WTC11 (cell line): Measurements from ENCODE around the gene CCDC154. TPM values are rescaled to one million over a fixed set of nuclear protein-coding genes. Genes with fewer than 3 reads are reported as not detected.
A peak's percentile ranks its signal among the peaks of the same experiment; 100 is the strongest.

Source experiments
- ATAC-seq: fragments of 200-7000 bp; cut with Tn5 transposase; 2 replicates; pipeline ENCODE4 v1.10.0; 2021; ENCODE audit warnings: mild to moderate bottlenecking, moderate library complexity
- CTCF ChIA-PET: fragments of 300-600 bp; sonication (Branson Sonifier 250); formaldehyde crosslinking; loops from one replicate; lab custom pipeline; 2021; ENCODE audit warnings: antibody characterized with exemption; lab: Charles Lee
- POLR2A ChIA-PET: fragments of 350-600 bp; sonication (Branson Sonifier 250); formaldehyde crosslinking; loops from one replicate; lab custom pipeline; 2021; ENCODE audit warnings: antibody characterized with exemption; lab: Charles Lee
- DNase-seq: peaks from one replicate; pipeline ENCODE4 v3.0.0; 2021; ENCODE audit warnings: low spot score
- H3K27ac Mint-ChIP-seq: 2 replicates; pipeline ENCODE4 v1.8.0; 2021; ENCODE audit warnings: mixed read lengths
- H3K27me3 Mint-ChIP-seq: 2 replicates; pipeline ENCODE4 v1.8.0; 2021; ENCODE audit warnings: low read depth, mild to moderate bottlenecking, moderate library complexity, mixed read lengths
- H3K36me3 Mint-ChIP-seq: 2 replicates; pipeline ENCODE4 v1.8.0; 2021; ENCODE audit warnings: mixed read lengths
- H3K4me1 Mint-ChIP-seq: 2 replicates; pipeline ENCODE4 v1.8.0; 2022; ENCODE audit warnings: mixed read lengths
- H3K4me3 Mint-ChIP-seq: 2 replicates; pipeline ENCODE4 v1.8.0; 2021; ENCODE audit warnings: mild to moderate bottlenecking, moderate library complexity, mixed read lengths
- H3K9me3 Mint-ChIP-seq: 2 replicates; pipeline ENCODE4 v1.8.0; 2021; ENCODE audit warnings: mixed read lengths
- AFF4 ChIP-seq: sonication (generic); formaldehyde crosslinking; IDR thresholded peaks from 2 replicates; pipeline ENCODE4 v1.8.1; 2023; ENCODE audit warnings: mild to moderate bottlenecking, missing genetic modification reagents, borderline replicate concordance
- ATF6 ChIP-seq: sonication (generic); formaldehyde crosslinking; IDR thresholded peaks from 2 replicates; pipeline ENCODE4 v1.8.1; 2023; ENCODE audit warnings: mild to moderate bottlenecking, missing genetic modification reagents
- CREB1 ChIP-seq: sonication (generic); formaldehyde crosslinking; IDR thresholded peaks from 2 replicates; pipeline ENCODE4 v1.8.0; 2023; ENCODE audit warnings: mild to moderate bottlenecking, missing genetic modification reagents
- E2F5 ChIP-seq: sonication (generic); formaldehyde crosslinking; IDR thresholded peaks from 2 replicates; pipeline ENCODE4 v1.8.1; 2022; ENCODE audit warnings: mild to moderate bottlenecking, moderate library complexity, missing genetic modification reagents
- ESRRA ChIP-seq: sonication (generic); formaldehyde crosslinking; IDR thresholded peaks from 2 replicates; pipeline ENCODE4 v1.8.1; 2022; ENCODE audit warnings: mild to moderate bottlenecking, missing genetic modification reagents, borderline replicate concordance
- FOXP1 ChIP-seq: sonication (generic); formaldehyde crosslinking; IDR thresholded peaks from 2 replicates; pipeline ENCODE4 v1.8.0; 2022; ENCODE audit warnings: missing genetic modification reagents, mild to moderate bottlenecking, moderate library complexity, borderline replicate concordance
- IRF2 ChIP-seq: sonication (generic); formaldehyde crosslinking; IDR thresholded peaks from 2 replicates; pipeline ENCODE4 v1.8.0; 2022; ENCODE audit warnings: low read depth, missing genetic modification reagents, borderline replicate concordance
- JUN ChIP-seq: sonication (generic); formaldehyde crosslinking; IDR thresholded peaks from 2 replicates; pipeline ENCODE4 v1.8.0; 2023; ENCODE audit warnings: mild to moderate bottlenecking, missing genetic modification reagents
- NFYB ChIP-seq: sonication (generic); formaldehyde crosslinking; conservative IDR thresholded peaks from 2 replicates; pipeline ENCODE4 v1.8.0; 2022; ENCODE audit warnings: low read depth, missing genetic modification reagents
- PRRX2 ChIP-seq: fragments of 250-450 bp; sonication (Bioruptor Pico); IDR thresholded peaks from 2 replicates; pipeline ENCODE4 v1.8.0; 2021; ENCODE audit warnings: mild to moderate bottlenecking
- STAT6 ChIP-seq: sonication (generic); formaldehyde crosslinking; conservative IDR thresholded peaks from 2 replicates; pipeline ENCODE4 v1.8.1; 2023; ENCODE audit warnings: mild to moderate bottlenecking, low read depth, missing genetic modification reagents, moderate library complexity
- ZBTB43 ChIP-seq: sonication (generic); formaldehyde crosslinking; IDR thresholded peaks from 2 replicates; pipeline ENCODE4 v1.8.1; 2023; ENCODE audit warnings: mild to moderate bottlenecking, missing genetic modification reagents
- ZMAT4 ChIP-seq: fragments of 250-450 bp; sonication (Bioruptor Pico); IDR thresholded peaks from 2 replicates; pipeline ENCODE4 v1.9.0; 2021; ENCODE audit warnings: mild to moderate bottlenecking
- ZNF121 ChIP-seq: sonication (generic); formaldehyde crosslinking; IDR thresholded peaks from 2 replicates; pipeline ENCODE4 v1.8.0; 2023; ENCODE audit warnings: missing genetic modification reagents
- ZNF219 ChIP-seq: sonication (generic); formaldehyde crosslinking; IDR thresholded peaks from 2 replicates; pipeline ENCODE4 v1.8.0; 2023; ENCODE audit warnings: missing genetic modification reagents, mild to moderate bottlenecking, borderline replicate concordance
- ZNF232 ChIP-seq: sonication (generic); formaldehyde crosslinking; IDR thresholded peaks from 2 replicates; pipeline ENCODE4 v1.8.0; 2022; ENCODE audit warnings: mild to moderate bottlenecking, missing genetic modification reagents
- total RNA-seq: library from RNA; stranded (reverse); gene quantifications from 3 replicates; pipeline ENCODE4 v1.2.3, GENCODE V29; 2021
- TF ChIP-seq, protein P1 (sequence below): sonication (generic); formaldehyde crosslinking; IDR thresholded peaks from 2 replicates; pipeline ENCODE4 v1.8.1; 2022; ENCODE audit warnings: low read depth, missing genetic modification reagents, borderline replicate concordance
- TF ChIP-seq, protein P2 (sequence below): sonication (generic); formaldehyde crosslinking; IDR thresholded peaks from 2 replicates; pipeline ENCODE4 v1.8.0; 2022; ENCODE audit warnings: mild to moderate bottlenecking, missing genetic modification reagents
- TF ChIP-seq, protein P3 (sequence below): fragments of 250-450 bp; sonication (Bioruptor Pico); IDR thresholded peaks from 2 replicates; pipeline ENCODE4 v1.9.0; 2021; ENCODE audit warnings: moderate library complexity, mild to moderate bottlenecking, inconsistent platforms, borderline replicate concordance

CCDC154 gene
- total RNA-seq, 1 experiment from 2014 or later: 0.46 TPM

- ChIA-PET POLR2A (no interaction called here), CTCF (interaction anchor here (1.2 kb wide), 1 partner anchor 51 kb away, joined by 3 read pairs; no protein-coding TSS in a partner anchor)
- TF ChIP-seq AFF4: no peak
- TF ChIP-seq, protein P1, sequence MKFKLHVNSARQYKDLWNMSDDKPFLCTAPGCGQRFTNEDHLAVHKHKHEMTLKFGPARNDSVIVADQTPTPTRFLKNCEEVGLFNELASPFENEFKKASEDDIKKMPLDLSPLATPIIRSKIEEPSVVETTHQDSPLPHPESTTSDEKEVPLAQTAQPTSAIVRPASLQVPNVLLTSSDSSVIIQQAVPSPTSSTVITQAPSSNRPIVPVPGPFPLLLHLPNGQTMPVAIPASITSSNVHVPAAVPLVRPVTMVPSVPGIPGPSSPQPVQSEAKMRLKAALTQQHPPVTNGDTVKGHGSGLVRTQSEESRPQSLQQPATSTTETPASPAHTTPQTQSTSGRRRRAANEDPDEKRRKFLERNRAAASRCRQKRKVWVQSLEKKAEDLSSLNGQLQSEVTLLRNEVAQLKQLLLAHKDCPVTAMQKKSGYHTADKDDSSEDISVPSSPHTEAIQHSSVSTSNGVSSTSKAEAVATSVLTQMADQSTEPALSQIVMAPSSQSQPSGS (CRISPR knock-in tag): no peak
- no peak for TF ChIP-seq NFYB (CRISPR knock-in tag)
- no peak for TF ChIP-seq FOXP1 (CRISPR knock-in tag)
- no peak for TF ChIP-seq ATF6 (CRISPR knock-in tag)
- no peak for TF ChIP-seq E2F5 (CRISPR knock-in tag)
- TF ChIP-seq ZNF232 (CRISPR knock-in tag): no peak
- TF ChIP-seq JUN (CRISPR knock-in tag): no peak
- no peak for TF ChIP-seq STAT6 (CRISPR knock-in tag)
- TF ChIP-seq ZBTB43 (CRISPR knock-in tag): no peak
- no peak for TF ChIP-seq ZNF121 (CRISPR knock-in tag)
- no peak for TF ChIP-seq ZMAT4
- TF ChIP-seq, protein P2, sequence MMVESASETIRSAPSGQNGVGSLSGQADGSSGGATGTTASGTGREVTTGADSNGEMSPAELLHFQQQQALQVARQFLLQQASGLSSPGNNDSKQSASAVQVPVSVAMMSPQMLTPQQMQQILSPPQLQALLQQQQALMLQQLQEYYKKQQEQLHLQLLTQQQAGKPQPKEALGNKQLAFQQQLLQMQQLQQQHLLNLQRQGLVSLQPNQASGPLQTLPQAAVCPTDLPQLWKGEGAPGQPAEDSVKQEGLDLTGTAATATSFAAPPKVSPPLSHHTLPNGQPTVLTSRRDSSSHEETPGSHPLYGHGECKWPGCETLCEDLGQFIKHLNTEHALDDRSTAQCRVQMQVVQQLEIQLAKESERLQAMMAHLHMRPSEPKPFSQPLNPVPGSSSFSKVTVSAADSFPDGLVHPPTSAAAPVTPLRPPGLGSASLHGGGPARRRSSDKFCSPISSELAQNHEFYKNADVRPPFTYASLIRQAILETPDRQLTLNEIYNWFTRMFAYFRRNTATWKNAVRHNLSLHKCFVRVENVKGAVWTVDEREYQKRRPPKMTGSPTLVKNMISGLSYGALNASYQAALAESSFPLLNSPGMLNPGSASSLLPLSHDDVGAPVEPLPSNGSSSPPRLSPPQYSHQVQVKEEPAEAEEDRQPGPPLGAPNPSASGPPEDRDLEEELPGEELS (CRISPR knock-in tag): no peak
- TF ChIP-seq PRRX2: no peak
- TF ChIP-seq ESRRA: no peak
- TF ChIP-seq ZNF219 (CRISPR knock-in tag): no peak
- TF ChIP-seq, protein P3, sequence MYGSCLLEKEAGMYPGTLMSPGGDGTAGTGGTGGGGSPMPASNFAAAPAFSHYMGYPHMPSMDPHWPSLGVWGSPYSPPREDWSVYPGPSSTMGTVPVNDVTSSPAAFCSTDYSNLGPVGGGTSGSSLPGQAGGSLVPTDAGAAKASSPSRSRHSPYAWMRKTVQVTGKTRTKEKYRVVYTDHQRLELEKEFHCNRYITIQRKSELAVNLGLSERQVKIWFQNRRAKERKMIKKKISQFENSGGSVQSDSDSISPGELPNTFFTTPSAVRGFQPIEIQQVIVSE (CRISPR knock-in tag): no peak
- TF ChIP-seq CREB1 (CRISPR knock-in tag): no peak
- TF ChIP-seq IRF2 (CRISPR knock-in tag): no peak
- no peaks in the 10 kb centered on the region; the same call in 1 of the 2 replicates for H3K27me3 Mint-ChIP-seq
- H3K9me3 Mint-ChIP-seq: no peaks in the 10 kb centered on the region
- H3K4me1 Mint-ChIP-seq: peaks cover 5% of the 10 kb centered on the region; the same call in 1 of the 2 replicates
- peak within 1 kb of the TSS; percentile 79 for H3K4me3 Mint-ChIP-seq
- DNase-seq (peak; percentile 80), ATAC-seq (peak; percentile 69)
- H3K36me3 Mint-ChIP-seq: no peaks in the 10 kb centered on the region
- H3K27ac Mint-ChIP-seq: peak within 1 kb of the TSS; percentile 60
These were observed 29.7 kb downstream of the CCDC154 start, which contains the start of gene UNKL for GRCh38 chr16:1414532-1415260. Gene UNKL (minus strand): TSS chr16:1414704. CDS start chr16:1414691, 13 bp downstream.
